ENCODE measurements around the gene BCAP31. TPM values are rescaled to one million over a fixed set of nuclear protein-coding genes. Genes with fewer than 3 reads are reported as not detected.

Gene BCAP31
- total RNA-seq, 2 experiments from 2014 or later = 42.1 to 43.1 TPM

- peaks cover 13% of the 10 kb centered on the region for H3K4me1 Mint-ChIP-seq (ENCODE audit: low read depth)
- no peak overlapping the region for H3K4me3 ChIP-seq (ENCODE audit: low read length)
- no peak overlapping the region for H3K27ac ChIP-seq (ENCODE audit: low read depth in 1 of 2, low read length in 2 of 2)
- ATAC-seq (ENCODE audit: poor library complexity) (no peak), DNase-seq (no peak)
- no peaks in the 10 kb centered on the region for H3K9me3 ChIP-seq (ENCODE audit: control insufficient read depth in 1 of 2, insufficient read depth in 1 of 2, low read length in 2 of 2)
- H3K36me3 Mint-ChIP-seq (ENCODE audit: low read depth) = peaks cover 28% of the 10 kb centered on the region
- H3K4me1 ChIP-seq (ENCODE audit: insufficient read depth, low read length) = peaks cover under 1% of the 10 kb centered on the region
- H3K9me3 Mint-ChIP-seq = no peaks in the 10 kb centered on the region
- H3K27ac Mint-ChIP-seq = no peak overlapping the region
- no peaks in the 10 kb centered on the region for H3K27me3 ChIP-seq (ENCODE audit: control insufficient read depth in 1 of 2, insufficient read depth in 2 of 2, low read length in 2 of 2)
- H3K27me3 Mint-ChIP-seq = no peaks in the 10 kb centered on the region
- no peak overlapping the region for H3K4me3 Mint-ChIP-seq
- CTCF ChIA-PET = no interaction called here
- TF ChIP-seq CTCF (IDR thresholded peaks at IDR 0.05) = no peak
- POLR2A ChIA-PET = interaction anchor here (0.7 kb wide), 1 partner anchor 75 kb away, joined by 3 read pairs; no protein-coding TSS in a partner anchor
- peaks cover 34% of the 10 kb centered on the region for H3K36me3 ChIP-seq (ENCODE audit: insufficient read depth, low read length)
- intact Hi-C loops (cut with DNase I, micrococcal nuclease) = no loop called here
These were observed 20.1 kb downstream of the BCAP31 start for GRCh38 chrX:153704021-153704526.

GRCh38 chrX:153703036-153703370 is 21.2 kb downstream of the BCAP31 start:
- H3K27ac Mint-ChIP-seq = no peak overlapping the region
- peaks cover 23% of the 10 kb centered on the region for H3K36me3 Mint-ChIP-seq (ENCODE audit: low read depth)
- H3K9me3 Mint-ChIP-seq = no peaks in the 10 kb centered on the region
- no peaks in the 10 kb centered on the region for H3K27me3 ChIP-seq (ENCODE audit: control insufficient read depth in 1 of 2, insufficient read depth in 2 of 2, low read length in 2 of 2)
- POLR2A ChIA-PET = no interaction called here
- DNase-seq = no peak
- ATAC-seq (ENCODE audit: poor library complexity) = no peak
- H3K4me3 Mint-ChIP-seq = no peak overlapping the region
- intact Hi-C loops (cut with DNase I, micrococcal nuclease) = no loop called here
- H3K27me3 Mint-ChIP-seq = no peaks in the 10 kb centered on the region
- H3K9me3 ChIP-seq (ENCODE audit: control insufficient read depth in 1 of 2, insufficient read depth in 1 of 2, low read length in 2 of 2) = no peaks in the 10 kb centered on the region
- H3K4me1 Mint-ChIP-seq (ENCODE audit: low read depth) = peaks cover 8% of the 10 kb centered on the region
- TF ChIP-seq CTCF (IDR thresholded peaks at IDR 0.05) = no peak
- CTCF ChIA-PET = no interaction called here
- H3K4me1 ChIP-seq (ENCODE audit: insufficient read depth, low read length) = no peaks in the 10 kb centered on the region
- no peak overlapping the region for H3K27ac ChIP-seq (ENCODE audit: low read depth in 1 of 2, low read length in 2 of 2)
- peaks cover 28% of the 10 kb centered on the region for H3K36me3 ChIP-seq (ENCODE audit: insufficient read depth, low read length)
- H3K4me3 ChIP-seq (ENCODE audit: low read length) = no peak overlapping the region

GRCh38 chrX:153702336-153703035 is 21.7 kb downstream of the BCAP31 start:
- no peak overlapping the region for H3K27ac Mint-ChIP-seq
- no peaks in the 10 kb centered on the region for H3K9me3 Mint-ChIP-seq
- CTCF ChIA-PET = no interaction called here
- H3K27me3 Mint-ChIP-seq = no peaks in the 10 kb centered on the region
- Histone ChIP-seq H3K4me3 (ENCODE audit: low read length) (no peak overlapping the region), H3K27ac (ENCODE audit: low read depth in 1 of 2, low read length in 2 of 2) (no peak overlapping the region), H3K9me3 (ENCODE audit: control insufficient read depth in 1 of 2, insufficient read depth in 1 of 2, low read length in 2 of 2) (no peaks in the 10 kb centered on the region), H3K4me1 (ENCODE audit: insufficient read depth, low read length) (no peaks in the 10 kb centered on the region), H3K36me3 (ENCODE audit: insufficient read depth, low read length) (peaks cover 28% of the 10 kb centered on the region), H3K27me3 (ENCODE audit: control insufficient read depth in 1 of 2, insufficient read depth in 2 of 2, low read length in 2 of 2) (no peaks in the 10 kb centered on the region)
- intact Hi-C loops (cut with DNase I, micrococcal nuclease) = no loop called here
- peaks cover 28% of the 10 kb centered on the region for H3K36me3 Mint-ChIP-seq (ENCODE audit: low read depth)
- no peak overlapping the region for H3K4me3 Mint-ChIP-seq
- POLR2A ChIA-PET = no interaction called here
- TF ChIP-seq CTCF (IDR thresholded peaks at IDR 0.05) = no peak
- no peak for ATAC-seq (ENCODE audit: poor library complexity)
- no peak for DNase-seq
- H3K4me1 Mint-ChIP-seq (ENCODE audit: low read depth) = peaks cover 8% of the 10 kb centered on the region
